Renal cortical epithelial cell (primary cell): ENCODE data around the gene SCUBE1. TPM values are rescaled to one million over a fixed set of nuclear protein-coding genes. Genes with fewer than 3 reads are reported as not detected.

Experiments
- DNase-seq: peaks from one replicate; pipeline ENCODE4 v3.0.0-alpha.2; 2011; ENCODE audit warnings: low read depth
- total RNA-seq: library from RNA; depleted of rRNA; stranded (reverse); fragments of >200 nt; gene quantifications from 2 replicates; pipeline ENCODE4 v1.2.3, GENCODE V29; 2014

The SCUBE1 gene
- total RNA-seq, 1 donor from 2014 or later, result 0.10 TPM

DNA sequence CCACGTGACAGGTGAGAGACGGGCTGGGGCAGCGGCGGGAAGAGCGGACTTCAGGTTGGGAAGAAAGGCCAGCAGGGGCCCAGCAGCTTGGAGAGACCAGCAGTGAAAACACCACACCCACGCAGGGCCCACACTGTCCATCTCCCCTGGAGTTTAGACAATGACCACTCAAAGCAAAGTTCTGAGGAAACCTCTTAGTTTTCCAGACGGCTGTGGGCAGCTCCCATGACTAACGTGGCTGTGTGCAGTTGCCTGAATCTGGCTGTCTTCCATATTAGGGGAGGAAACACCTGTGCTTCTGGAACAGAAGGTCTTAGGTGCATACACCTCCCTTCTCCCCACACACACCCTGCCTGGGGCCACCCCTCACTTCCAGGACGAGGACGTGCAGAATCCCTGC, 85.6 kb downstream of the SCUBE1 start:
- DNase-seq, result no peak

DNA sequence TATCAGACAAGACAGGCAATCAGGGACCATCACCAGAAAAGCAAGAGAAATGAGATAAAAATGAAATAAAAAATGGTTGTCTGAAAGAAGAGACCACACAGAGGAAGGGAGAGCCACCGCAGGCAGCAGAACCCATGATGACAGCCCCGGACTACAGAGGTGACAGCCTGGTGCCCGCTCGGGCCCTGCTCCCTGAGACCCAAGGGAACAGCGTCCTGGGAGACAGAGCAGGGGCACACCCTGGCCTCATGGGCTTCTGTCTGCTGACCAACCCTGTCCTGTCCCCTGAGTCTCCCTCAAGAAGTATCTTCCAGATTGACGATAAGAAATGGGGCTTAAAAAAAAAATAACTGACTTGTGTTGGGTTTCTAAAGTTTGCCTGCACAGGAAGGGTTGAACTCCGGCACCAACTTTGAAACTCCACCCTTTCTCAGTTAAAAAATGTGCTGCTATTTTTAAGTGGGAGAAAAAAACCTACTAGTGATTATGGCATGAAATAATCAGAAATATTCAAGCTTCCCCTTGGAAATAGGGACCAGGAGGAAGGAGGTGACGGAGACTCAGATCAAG, 86.1 kb downstream of the SCUBE1 start:
- no peak for DNase-seq

DNA sequence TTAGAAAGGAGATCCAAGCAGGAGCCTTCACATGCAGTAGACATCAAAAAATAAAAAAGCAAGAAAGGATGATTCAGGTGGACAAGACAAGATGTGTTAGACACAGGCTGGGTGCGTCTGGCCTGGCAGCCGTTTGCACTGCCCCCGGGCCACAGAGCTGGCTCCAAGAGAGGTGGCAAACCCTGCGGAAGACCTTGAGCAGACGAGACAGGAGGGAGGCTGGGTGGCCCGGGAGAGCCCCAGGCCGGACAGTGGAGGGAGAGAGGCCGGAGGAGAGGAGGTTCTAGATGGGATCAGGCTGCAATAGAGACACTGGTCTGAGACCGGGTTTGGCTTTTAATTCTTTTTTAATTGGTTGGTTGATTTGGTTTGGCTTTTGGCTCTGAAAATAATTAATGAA, 86.6 kb downstream of the SCUBE1 start:
- DNase-seq, result no peak

DNA sequence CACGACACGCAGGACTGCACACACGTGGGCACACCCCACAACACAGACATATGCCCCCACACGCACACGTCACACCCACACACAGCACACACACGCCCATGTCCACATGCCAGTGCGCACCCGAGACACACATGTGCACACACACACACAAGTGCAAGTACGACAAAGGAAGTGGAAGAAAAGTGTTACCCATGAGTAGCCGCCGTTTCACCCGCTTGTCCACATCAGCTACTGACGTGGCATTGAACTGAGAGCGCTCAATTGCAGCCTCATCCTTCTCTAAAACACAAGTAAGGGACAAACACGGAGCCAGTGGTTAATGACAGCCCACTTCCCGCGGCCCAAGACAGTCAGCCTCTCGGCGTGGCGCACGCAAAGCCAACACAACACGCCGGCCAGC, 87.9 kb downstream of the SCUBE1 start:
- DNase-seq, result no peak

DNA sequence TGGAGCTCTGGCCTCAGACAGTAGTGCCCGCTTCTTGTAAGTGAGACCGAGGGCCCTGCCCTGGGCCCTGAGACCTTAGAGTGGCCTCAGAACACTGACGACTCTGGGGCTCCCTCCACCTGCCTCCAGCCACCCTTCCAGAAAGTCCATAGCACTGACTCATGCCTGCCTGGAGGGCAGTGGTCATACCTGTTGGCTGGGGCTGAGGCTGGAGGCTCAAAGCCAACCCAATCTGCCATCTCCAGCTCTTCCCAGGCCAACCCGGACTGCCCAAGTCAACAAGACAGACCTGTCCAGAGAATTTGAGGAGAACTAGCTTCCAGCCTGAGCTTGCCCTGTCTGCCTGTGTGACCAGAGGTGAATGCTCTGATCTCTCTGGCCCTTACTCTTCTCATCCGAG, 89.3 kb downstream of the SCUBE1 start:
- DNase-seq, result no peak

DNA sequence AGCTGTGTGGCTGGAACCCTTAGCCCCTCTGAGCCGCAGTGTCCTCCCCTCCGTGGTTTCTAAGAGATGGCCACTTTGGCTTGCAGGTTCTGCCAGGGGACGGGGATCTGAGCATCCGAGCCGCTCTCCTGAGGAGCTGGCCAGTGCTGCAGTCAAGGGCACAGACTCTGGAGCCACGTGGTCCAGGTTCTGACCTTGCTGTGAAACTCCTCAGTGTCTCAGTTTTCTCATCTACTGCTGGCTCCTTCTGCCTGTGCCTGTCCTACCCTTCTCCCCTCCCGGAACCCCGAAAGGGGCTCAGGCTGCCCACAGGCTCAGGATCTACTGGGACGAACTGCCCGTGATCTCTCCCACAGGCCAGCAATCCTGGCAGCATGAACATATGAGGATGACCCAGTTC, 90.9 kb downstream of the SCUBE1 start:
- no peak for DNase-seq

DNA sequence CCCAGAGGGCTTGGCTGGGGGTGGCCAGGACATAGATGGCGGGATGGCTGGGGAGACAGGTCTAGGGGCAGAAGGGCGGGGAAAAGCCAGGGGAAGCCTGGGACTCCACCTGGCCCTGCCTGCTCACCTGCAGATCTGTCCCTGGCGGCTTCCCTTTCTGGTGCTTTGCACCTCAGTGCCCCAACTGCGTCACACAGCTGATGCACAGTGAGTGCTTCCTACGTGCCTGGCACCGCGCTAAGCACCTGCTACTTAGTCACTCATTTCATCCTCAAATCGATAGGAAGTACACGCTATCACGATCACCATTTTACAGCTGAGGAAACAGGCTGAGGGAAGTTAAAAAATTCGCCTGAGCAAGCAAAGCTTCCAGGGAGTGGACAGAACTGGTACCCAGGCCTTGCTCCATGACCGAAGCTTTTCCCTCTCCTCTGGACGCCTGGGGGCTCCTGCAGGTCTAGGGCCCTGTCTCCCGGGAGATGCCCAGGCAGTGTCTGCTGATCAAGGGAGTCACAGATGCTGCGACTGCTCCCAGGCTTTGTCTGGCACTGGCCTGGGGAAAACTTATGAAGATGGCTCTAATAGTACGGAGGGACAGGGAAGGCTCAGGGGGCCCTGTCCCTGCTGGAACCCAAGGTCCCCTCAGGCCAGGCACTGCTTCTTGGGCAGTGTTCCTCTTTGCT, 93.2 kb downstream of the SCUBE1 start:
- no peak for DNase-seq

DNA sequence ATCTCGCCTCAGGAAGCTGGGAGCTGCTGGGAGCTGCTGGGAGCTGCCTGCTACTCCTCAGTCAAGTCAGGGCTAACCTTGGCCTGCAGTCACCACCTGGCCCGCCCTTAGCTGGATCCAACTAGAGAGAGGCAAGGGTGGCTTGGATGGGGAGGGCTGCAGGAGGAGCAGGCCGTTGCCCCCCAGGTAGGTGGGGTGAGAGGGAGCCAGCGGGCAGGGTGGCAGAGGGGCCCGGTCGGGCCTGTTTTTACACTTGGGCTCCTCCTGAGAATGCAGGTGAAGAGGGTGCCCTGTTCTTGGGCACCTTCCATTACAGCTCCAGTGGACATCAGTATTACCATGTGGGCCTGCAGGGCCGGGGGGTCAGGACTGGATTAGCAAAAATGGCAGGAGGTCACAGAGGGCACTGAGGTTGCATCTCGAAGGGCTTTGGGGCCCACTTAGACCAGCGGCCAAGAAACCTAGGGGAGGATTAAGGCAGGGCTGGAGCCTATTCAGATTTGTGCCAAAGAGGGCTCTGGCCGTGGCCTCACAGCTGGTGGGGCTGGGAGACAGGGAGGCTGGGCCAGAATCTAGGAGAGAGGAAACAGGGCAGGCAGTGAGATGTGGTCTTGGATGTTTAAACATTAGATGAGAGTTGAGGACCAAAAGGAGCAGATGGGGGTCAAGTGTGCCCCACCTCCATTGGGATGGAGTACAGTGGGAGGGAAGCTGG, 95.5 kb downstream of the SCUBE1 start:
- no peak for DNase-seq

DNA sequence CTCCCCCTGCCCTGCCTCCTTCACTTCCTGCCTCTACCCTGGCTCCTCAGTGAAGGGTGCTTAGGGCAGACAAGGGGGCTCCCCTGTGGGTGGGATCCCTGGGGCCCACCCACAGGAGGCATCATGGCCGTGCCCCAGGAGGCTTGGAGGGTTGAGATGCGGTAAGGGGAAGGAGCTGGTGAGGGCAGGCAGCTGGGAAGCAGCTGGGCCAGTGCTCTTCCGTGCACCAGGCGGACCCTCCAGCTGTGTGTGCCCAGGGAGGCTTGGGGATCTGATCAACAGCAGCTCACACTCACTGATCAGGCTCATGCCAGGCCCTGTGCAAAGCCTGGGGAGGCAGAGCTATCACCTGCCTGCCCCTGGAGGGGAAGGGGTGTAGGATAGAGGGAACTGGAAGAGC, 97.0 kb downstream of the SCUBE1 start:
- DNase-seq, result no peak

DNA sequence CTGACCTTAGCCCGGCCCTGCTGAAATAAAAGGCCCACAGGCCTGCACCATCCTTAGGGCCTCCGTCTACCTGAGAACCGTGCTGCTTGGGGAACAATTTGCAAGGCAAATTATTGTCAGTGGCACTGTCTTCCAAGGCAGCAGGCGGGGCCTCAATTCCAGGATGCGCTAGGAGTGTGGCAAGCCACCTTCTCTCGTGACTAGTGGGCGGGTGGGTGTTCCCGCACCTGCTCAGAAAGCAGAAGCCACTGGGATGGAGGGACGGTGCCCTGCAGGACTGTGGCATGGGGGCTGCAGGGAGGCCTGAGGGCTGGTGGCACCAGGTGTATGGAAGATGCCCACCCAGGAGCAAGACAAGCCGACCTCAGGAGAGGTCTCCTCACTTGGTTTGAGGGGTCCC, 97.5 kb downstream of the SCUBE1 start:
- DNase-seq, result no peak

DNA sequence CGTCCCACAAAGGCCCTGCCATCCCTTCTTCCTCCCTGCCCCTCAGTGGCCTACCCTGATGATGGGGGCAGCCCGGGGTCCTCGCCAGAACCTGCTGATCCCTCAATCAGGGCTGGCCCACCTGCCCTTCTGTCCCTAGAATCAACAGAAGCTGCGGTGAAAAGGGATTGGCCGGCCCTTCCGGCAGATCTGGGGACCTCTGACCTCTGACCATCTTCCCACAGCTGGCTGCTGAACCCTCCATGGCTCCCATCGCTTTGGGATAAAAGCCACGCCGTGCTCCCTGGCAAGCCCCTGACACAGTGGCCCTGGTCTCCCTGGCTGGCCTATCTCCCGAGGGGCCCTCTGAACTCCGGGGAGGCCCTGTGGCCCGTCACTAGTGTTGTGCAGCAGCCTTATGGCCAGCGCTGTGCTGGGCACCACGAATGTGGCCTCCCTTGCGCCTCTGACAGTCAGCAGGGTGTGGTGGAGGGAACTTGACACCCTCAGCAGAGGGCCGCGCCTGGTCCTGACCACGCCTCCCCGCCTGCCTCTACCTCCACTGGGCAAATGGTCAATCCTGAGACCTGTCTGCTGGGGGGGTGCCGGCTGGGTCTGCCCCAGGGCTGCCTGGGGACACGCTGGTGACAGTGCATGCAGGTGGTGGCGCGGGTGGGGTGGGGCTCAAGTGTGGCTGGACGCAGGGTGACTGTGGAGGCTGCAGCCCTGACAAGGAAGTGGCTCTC, 98.2 kb downstream of the SCUBE1 start:
- DNase-seq, result no peak

DNA sequence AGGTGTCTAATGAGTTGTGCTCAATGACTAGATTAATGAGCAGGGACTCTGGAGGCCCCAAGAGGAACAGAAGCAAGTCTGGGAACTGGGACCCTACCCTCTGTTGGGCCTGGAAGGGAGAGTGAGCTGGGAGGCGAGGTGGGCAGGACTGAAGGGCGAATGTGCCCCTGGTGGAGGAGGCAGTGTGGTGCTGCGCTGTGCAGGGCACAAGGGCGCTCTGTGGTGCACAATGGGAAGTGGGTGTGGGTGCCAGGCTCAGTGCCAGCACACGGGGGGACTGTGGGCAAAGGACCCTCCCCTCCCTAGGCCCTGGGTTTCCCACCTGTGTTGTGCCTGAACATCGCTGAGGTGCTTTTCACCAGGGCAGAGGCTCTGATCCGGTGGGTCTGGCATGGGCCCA, 98.8 kb downstream of the SCUBE1 start:
- DNase-seq, result no peak

DNA sequence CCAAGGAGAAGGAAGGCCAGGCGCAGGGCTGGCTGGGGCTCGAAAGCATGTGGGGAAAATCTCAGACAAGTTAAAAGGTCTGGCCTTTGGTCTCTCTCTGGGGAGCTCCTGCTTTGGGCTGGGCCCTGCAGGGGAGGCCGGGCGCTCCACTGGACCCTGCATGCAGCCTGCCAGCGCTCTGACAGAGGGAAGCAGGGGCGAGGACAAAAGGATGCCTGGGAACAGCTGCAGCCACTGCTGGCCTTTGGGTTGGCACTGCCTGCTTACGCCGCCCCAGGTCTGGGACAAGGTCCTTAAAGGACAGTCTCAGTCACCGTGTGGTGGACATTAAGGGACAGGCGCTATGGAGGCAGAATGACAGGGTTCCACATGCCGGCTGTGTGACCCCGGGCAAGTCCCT, 99.8 kb downstream of the SCUBE1 start:
- DNase-seq, result no peak

DNA sequence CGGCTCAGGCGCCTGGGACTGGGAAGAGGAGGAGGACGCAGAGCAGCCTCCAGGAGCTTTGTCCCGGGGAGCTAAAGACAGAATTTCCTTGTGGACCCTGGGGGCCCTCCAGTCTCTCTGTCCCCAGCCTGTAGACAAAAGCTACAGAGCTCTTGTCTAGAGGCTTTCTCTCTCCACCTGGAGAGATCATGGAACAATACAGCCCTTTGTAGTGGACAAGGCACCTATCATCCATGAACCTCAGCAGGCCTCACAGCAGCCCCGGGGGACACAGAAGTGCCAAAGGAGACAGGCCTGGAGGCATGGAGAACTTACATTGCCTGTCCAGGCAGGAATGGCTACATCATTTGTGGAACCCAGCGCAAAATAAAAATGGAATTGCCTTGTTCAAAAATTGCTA, 100.5 kb downstream of the SCUBE1 start:
- no peak for DNase-seq

DNA sequence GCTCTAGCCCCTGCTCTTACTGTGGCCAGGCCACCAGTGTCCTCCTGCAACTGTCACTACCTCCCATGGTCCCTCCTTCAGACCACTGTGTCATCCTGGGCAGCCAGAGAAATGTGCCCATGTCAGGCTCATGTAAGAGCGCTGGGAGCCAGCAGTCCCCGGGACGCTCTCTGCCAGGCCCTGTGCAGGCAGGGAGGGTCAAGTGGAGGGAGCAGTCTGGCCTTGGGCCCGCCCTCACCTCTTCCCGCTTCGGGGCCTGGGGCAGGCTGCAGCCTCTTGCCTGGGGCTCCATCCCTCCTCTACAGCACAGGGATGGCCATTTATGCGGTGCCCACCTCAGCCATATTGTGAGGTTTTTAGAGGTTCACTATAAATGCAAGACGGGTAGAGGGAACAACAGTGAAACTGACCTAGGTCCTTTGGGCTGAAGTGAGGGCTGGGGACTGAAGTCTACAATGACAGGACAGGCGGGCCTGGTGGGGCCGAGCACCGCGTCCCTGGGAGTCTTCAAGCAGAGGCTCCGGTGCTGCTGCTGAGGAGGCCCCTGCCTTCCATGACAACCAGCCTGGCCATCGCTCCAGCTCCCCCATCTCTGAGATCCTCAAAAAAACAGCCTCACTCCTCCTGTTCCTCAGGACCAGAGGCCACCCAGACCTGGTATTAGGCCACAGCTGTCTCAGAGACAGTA, 101.3 kb downstream of the SCUBE1 start:
- no peak for DNase-seq

DNA sequence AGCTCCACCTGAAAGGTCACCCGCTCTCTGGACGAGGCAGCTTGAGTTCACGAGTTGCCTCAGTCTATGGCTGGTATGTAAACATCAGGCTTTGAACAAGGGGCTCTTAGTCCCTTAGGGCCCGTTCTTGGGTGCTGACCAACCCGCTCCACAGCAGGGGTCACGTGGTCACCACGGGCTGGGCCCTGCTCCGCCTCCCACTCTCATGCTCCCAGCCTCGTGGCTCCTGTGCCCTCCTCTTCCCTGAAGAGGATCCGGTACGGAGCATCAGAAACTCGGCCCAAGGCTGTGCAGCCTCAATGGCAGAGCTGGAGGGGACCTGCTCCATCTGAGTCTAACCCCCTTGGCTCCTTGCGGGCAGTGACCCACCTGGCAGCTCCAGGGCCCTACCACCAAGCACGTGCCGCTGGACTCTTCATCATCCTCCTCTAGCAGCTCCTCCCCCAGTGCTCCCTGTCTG, 102.0 kb downstream of the SCUBE1 start:
- DNase-seq, result no peak

DNA sequence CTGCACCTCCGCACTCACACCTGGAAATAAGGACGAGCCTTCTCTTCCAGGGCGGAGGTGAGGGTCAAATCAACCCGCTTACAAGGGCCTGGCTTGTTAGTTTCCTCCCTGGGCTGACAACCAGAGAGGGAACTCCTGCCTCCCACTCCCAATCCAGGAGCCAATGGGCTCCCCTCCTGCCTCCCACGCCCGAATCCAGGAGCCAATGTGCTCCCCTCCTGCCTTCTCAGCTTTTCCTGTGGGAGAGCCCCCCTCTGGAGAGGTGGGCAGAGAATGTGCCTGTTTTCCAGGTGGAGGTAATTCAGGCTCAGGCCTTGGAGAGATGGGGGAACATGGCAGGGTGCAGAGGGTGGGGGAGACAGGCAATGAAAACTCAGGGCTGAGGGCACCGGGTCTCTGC, 102.6 kb downstream of the SCUBE1 start:
- no peak for DNase-seq

DNA sequence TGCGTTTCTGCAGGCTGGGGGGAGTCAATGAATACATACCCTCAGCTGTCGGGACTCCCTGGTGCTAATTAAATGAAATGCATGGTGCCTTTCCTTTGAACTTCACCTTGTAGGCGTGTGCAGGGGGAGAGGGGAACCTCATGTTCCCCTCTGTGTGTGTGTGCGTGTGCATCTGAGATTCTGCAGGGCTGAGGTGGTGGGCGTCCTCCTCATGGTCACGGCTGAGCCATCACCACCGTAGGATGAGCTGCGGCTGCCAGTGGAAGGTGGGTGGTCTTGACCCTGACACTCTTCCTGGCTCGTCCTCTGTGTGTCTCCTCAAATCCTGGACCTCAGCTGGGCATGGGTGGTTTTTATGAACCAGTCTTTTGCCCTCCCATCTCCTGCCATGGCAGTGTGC, 103.2 kb downstream of the SCUBE1 start:
- no peak for DNase-seq

DNA sequence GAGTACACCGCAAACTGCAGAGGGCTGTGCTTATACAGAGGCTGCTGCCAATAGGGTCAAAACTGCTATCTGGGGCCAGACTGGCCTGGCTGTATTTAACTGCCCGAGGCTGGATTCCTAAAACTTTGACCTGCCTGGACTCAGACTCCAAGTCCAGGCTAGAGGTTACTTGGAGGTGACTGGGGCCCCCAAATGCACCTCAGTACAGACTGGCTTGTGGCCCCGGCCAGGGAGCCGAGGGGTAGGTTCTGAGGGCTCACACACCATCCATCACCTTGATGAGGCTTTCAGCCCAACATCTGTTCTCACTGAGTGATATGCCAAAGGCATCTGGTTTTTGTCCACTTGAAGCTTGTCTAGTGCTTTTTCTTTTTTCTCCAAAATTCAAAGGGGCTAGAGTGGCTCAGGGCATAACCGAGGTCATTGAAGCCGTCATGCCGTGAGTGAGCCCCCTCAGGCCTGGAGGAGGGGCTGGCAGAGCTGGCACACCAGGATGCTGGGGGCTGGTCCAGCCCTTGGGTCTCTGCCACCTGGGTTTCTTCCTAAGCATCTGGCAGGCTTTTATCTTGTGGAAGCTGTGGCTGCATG, 103.9 kb downstream of the SCUBE1 start:
- no peak for DNase-seq

DNA sequence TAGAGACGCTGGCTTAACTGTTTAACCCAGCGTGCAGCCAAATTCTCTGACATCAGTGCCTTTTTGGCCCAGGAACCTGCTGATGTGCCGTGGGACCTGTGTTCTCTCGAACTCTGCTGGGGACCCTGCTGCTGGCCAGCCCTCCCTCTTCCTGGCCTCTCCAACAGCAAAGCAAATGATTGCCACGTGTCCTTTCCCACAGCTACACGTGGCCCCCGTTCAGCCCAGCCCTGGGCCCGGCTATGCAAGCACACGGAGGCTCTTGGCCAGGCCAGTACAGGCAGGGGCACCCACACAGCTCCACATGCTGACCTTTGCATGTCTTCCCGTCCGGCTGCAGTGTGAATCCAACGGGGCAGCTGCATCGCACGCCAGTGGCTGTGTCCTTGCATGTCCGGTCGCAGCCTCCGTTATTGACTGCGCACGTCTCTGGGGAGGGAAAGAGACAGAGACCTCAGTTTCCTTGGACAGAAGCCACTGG, 104.6 kb downstream of the SCUBE1 start:
- no peak for DNase-seq

DNA sequence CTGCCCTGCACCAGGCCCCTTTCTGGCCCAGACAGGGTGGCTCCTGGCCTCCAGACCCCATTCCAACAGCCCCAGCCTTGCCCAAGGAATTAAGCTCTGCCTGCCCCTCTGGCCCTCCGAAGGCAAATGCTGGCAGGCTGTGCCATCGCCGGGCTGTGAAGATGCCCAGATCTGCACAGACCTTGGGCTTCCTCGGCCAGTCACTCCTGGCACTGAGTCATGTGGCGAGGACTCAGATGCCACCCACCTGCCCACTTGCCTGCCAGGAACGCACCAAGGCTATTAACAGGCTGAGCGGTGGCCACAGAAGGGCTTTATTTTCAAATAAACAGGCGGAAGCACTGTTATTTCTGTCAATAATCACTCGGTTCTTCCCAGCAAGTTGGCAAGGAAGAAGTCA, 105.9 kb downstream of the SCUBE1 start:
- no peak for DNase-seq
